ENCODE data around the gene MGAT5. TPM values are rescaled to one million over a fixed set of nuclear protein-coding genes. Genes with fewer than 3 reads are reported as not detected.
"Not testable (repeated sequence)": the region's sequence is repeated elsewhere in the genome, so short reads cannot be mapped to it uniquely, and the experiment has no call there.

The MGAT5 gene
- total RNA-seq, 4 donors from 2014 or later = 16.3 to 37.8 (median 32.5) TPM

DNA sequence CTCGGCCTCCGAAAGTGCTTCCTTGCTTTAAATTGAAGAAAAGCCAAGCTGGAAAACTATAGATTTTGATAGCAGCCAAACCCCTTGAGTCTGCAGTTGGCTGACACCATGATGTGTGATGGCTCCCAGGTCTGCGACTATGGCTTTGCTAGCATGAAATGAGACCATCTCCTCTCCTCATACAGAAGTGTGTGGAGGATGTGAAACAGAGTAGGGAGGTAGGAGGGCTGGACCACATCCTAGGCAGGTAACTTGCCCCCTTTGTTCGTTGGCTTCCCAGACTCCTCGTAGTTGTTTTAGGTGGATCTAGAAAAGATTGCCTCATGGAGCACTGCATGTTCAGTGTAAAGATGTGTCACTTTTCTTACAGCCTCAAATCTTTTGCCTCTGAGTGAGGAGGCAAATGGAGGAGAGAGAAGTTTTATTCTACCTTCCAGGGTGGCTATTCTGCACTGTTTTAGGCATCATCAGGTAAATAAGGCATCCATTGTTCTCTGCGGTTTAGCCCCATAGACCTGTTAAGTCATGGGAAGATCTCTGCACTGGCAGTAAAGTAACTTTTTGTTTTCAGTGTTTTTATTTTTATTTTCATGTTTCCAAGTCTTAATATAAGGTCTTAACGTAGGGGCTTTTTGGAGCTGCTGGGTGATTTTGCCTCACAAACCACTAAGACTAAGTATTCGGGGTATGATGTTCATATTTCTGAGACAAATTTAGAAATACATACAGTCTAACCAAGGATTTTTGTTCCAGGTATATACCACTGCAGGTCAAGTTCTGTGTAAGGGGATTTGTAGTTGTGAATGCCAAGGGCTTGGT is 40.1 kb downstream of the MGAT5 start:
- 90 to 94% methylated on average over 8 of the region's 8 CpGs for WGBS, 2 donors
- TF ChIP-seq CTCF (IDR thresholded peaks at IDR 0.05) (no peak), POLR2A (IDR thresholded peaks at IDR 0.05) (no peak)
- no peak overlapping the region for H3K4me3 ChIP-seq (ENCODE audit: low read depth, poor library complexity, severe bottlenecking)
- intact Hi-C loops (cut with DNase I; ENCODE audit: low total_unique reads) = no loop called here
- no peak for DNase-seq (ENCODE audit: low spot score in 2 of 2)

GRCh38 chr2:134294598-134294997 is 40.7 kb downstream of the MGAT5 start:
- DNase-seq (ENCODE audit: low spot score in 2 of 2); intact Hi-C loops (cut with DNase I; ENCODE audit: low total_unique reads); H3K4me3 ChIP-seq (ENCODE audit: low read depth, poor library complexity, severe bottlenecking): not testable (repeated sequence)
- 81 to 89% methylated on average over 3 of the region's 3 CpGs for WGBS, 2 donors

- WGBS, 2 donors = 17 to 37% methylated on average over 3 of the region's 3 CpGs
- H3K4me3 ChIP-seq (ENCODE audit: low read depth, poor library complexity, severe bottlenecking) = no peak overlapping the region
- no peak for DNase-seq (ENCODE audit: low spot score in 2 of 2)
- TF ChIP-seq CTCF (IDR thresholded peaks at IDR 0.05) (no peak), POLR2A (IDR thresholded peaks at IDR 0.05) (no peak)
- intact Hi-C loops (cut with DNase I; ENCODE audit: low total_unique reads) = no loop called here
Measured at GRCh38 chr2:134295441-134295840, 41.6 kb downstream of the MGAT5 start.

DNA sequence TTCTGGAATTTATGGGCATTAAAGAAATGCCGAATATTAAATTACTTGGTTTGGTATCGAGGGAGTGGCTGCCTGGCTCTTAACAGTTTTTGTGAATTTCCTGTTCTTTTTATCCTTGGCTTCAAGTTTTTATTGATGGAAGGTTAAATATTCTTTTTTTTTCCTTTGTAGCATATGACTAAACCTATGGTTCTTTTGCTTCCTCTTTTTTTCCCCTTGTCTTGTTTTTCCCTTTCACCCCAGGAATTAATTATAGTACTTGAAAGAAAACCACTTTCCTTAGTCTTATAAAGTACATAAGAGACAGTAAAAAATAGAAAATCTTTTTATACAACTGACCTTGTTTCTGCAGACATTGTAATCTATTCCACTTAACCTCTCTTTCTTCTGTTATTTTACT is 42.4 kb downstream of the MGAT5 start:
- no peak overlapping the region for H3K4me3 ChIP-seq (ENCODE audit: low read depth, poor library complexity, severe bottlenecking)
- 27 to 36% methylated on average over 2 of the region's 2 CpGs for WGBS, 2 donors
- intact Hi-C loops (cut with DNase I; ENCODE audit: low total_unique reads) = no loop called here
- TF ChIP-seq POLR2A (IDR thresholded peaks at IDR 0.05) (no peak), CTCF (IDR thresholded peaks at IDR 0.05) (no peak)
- DNase-seq (ENCODE audit: low spot score in 2 of 2) = no peak

GRCh38 chr2:134299334-134299733 is 45.5 kb downstream of the MGAT5 start:
- H3K4me3 ChIP-seq (ENCODE audit: low read depth, poor library complexity, severe bottlenecking) = no peak overlapping the region
- 95 to 100% methylated on average over 1 of the region's 1 CpG for WGBS, 2 donors
- DNase-seq (ENCODE audit: low spot score in 2 of 2) = no peak
- no peak for TF ChIP-seq CTCF (IDR thresholded peaks at IDR 0.05)
- TF ChIP-seq POLR2A (IDR thresholded peaks at IDR 0.05) = no peak
- intact Hi-C loops (cut with DNase I; ENCODE audit: low total_unique reads) = no loop called here

GRCh38 chr2:134300585-134300984 is 46.7 kb downstream of the MGAT5 start:
- no peak for DNase-seq (ENCODE audit: low spot score in 2 of 2)
- intact Hi-C loops (cut with DNase I; ENCODE audit: low total_unique reads) = no loop called here
- WGBS, 2 donors = 76 to 81% methylated on average over 1 of the region's 1 CpG
- H3K4me3 ChIP-seq (ENCODE audit: low read depth, poor library complexity, severe bottlenecking) = no peak overlapping the region
- TF ChIP-seq CTCF (IDR thresholded peaks at IDR 0.05) = no peak
- TF ChIP-seq POLR2A (IDR thresholded peaks at IDR 0.05) = no peak
